GM19468 (cell line): ENCODE results near the gene RNU5D-1.

Experiments
- ATAC-seq: cut with Tn5 transposase; IDR thresholded peaks from one replicate; pipeline ENCODE4 v1.9.1; 2021; ENCODE audit warnings: mild to moderate bottlenecking, moderate library complexity, moderate number of reproducible peaks; ENCODE audit not compliant: unreplicated experiment; ENCODE audit errors: extremely low read depth

The RNU5D-1 gene

GRCh38 chr1:44733784-44734183, 2.8 kb upstream of the RNU5D-1 start:
- no peak for ATAC-seq

- ATAC-seq = no peak
Measured at GRCh38 chr1:44733365-44733764, 2.4 kb upstream of the RNU5D-1 start.

GRCh38 chr1:44724955-44725698, 5.8 kb downstream of the RNU5D-1 start:
- no peak for ATAC-seq

GRCh38 chr1:44724296-44724954, 6.5 kb downstream of the RNU5D-1 start:
- no peak for ATAC-seq

- no peak for ATAC-seq
Measured at GRCh38 chr1:44723496-44724295, 7.3 kb downstream of the RNU5D-1 start.

- ATAC-seq = no peak
Measured at GRCh38 chr1:44723064-44723463, 7.9 kb downstream of the RNU5D-1 start.

GRCh38 chr1:44721485-44722361, 9.2 kb downstream of the RNU5D-1 start:
- peak; percentile 48 for ATAC-seq

- ATAC-seq = no peak
Measured at GRCh38 chr1:44720281-44720680, 10.7 kb downstream of the RNU5D-1 start.

- ATAC-seq = no peak
Measured at GRCh38 chr1:44719318-44719717, 11.7 kb downstream of the RNU5D-1 start.

GRCh38 chr1:44718091-44718490, 12.9 kb downstream of the RNU5D-1 start:
- ATAC-seq = no peak

- ATAC-seq = no peak
Measured at GRCh38 chr1:44717653-44718052, 13.3 kb downstream of the RNU5D-1 start.

GRCh38 chr1:44717156-44717555, 13.8 kb downstream of the RNU5D-1 start:
- no peak for ATAC-seq

GRCh38 chr1:44714944-44715571, 15.9 kb downstream of the RNU5D-1 start:
- no peak for ATAC-seq

- no peak for ATAC-seq
Measured at GRCh38 chr1:44714532-44714931, 16.4 kb downstream of the RNU5D-1 start.

- ATAC-seq = no peak
Measured at GRCh38 chr1:44713321-44713781, 17.6 kb downstream of the RNU5D-1 start.

GRCh38 chr1:44707959-44708831, 22.8 kb downstream of the RNU5D-1 start:
- ATAC-seq = no peak

- ATAC-seq = no peak
Measured at GRCh38 chr1:44707112-44707881, 23.7 kb downstream of the RNU5D-1 start.

- no peak for ATAC-seq
Measured at GRCh38 chr1:44705938-44706337, 25.0 kb downstream of the RNU5D-1 start.
